GM23338 (cell line): ENCODE measurements around the gene PTGER2. TPM values are rescaled to one million over a fixed set of nuclear protein-coding genes. Genes with fewer than 3 reads are reported as not detected.

Experiments
- ATAC-seq: fragments of 200-7000 bp; cut with Tn5 transposase; 3 replicates; pipeline ENCODE4 v1.9.1; 2020
- DNase-seq: peaks from one replicate; pipeline ENCODE4 v3.0.0-alpha.2; 2015; ENCODE audit warnings: low spot score
- H2AFZ ChIP-seq: fragments of 200-600 bp; sonication (generic); 2 replicates; pipeline ENCODE4 v1.8.0; 2016; ENCODE audit warnings: antibody characterized with exemption, mild to moderate bottlenecking, moderate library complexity
- H3F3A ChIP-seq: fragments of 200-600 bp; sonication (generic); replicated peaks from 2 replicates; pipeline ENCODE4 v1.8.0; 2017; ENCODE audit warnings: antibody characterized with exemption, mixed run types, low read depth
- H3K27ac ChIP-seq: fragments of 200-600 bp; sonication (generic); 2 replicates; pipeline ENCODE4 v1.6.1; 2016; ENCODE audit warnings: low read depth
- H3K27me3 ChIP-seq: fragments of 200-600 bp; sonication (generic); 2 replicates; pipeline ENCODE4 v1.8.0; 2016; ENCODE audit warnings: mild to moderate bottlenecking, mixed run types, moderate library complexity; ENCODE audit not compliant: insufficient read depth
- H3K36me3 ChIP-seq: fragments of 200-600 bp; sonication (generic); 2 replicates; pipeline ENCODE4 v1.8.0; 2016; ENCODE audit warnings: mild to moderate bottlenecking; ENCODE audit not compliant: insufficient read depth
- H3K4me1 ChIP-seq: fragments of 200-600 bp; sonication (generic); 2 replicates; pipeline ENCODE4 v1.8.0; 2016; ENCODE audit warnings: mild to moderate bottlenecking, moderate library complexity; ENCODE audit not compliant: insufficient read depth
- H3K4me2 ChIP-seq: fragments of 200-600 bp; sonication (generic); 2 replicates; pipeline ENCODE4 v1.7.1; 2017; ENCODE audit warnings: mixed run types
- H3K4me3 ChIP-seq: fragments of 200-600 bp; sonication (generic); 2 replicates; pipeline ENCODE4 v1.6.1; 2016; ENCODE audit warnings: mixed run types
- H3K79me2 ChIP-seq: fragments of 200-600 bp; sonication (generic); replicated peaks from 2 replicates; pipeline ENCODE4 v1.8.0; 2017; ENCODE audit warnings: mild to moderate bottlenecking; ENCODE audit not compliant: insufficient read depth
- H3K9me2 ChIP-seq: fragments of 200-600 bp; sonication (generic); 2 replicates; pipeline ENCODE4 v1.8.0; 2017; ENCODE audit not compliant: insufficient read depth
- H4K20me1 ChIP-seq: fragments of 200-600 bp; sonication (generic); replicated peaks from 2 replicates; pipeline ENCODE4 v1.8.0; 2017; ENCODE audit warnings: mild to moderate bottlenecking; ENCODE audit not compliant: insufficient read depth
- H3K27ac Mint-ChIP-seq: 2 replicates; pipeline ENCODE4 v1.8.0; 2020; ENCODE audit warnings: inconsistent platforms, mild to moderate bottlenecking, moderate library complexity, mixed read lengths
- H3K27me3 Mint-ChIP-seq: 3 replicates; pipeline ENCODE4 v1.8.0; 2022; ENCODE audit warnings: low read depth, mild to moderate bottlenecking, moderate library complexity, mixed read lengths, inconsistent platforms; ENCODE audit not compliant: insufficient read depth, poor library complexity
- H3K36me3 Mint-ChIP-seq: 3 replicates; pipeline ENCODE4 v1.8.0; 2021; ENCODE audit warnings: low read depth, mild to moderate bottlenecking, inconsistent platforms, moderate library complexity, mixed read lengths
- H3K4me1 Mint-ChIP-seq: 3 replicates; pipeline ENCODE4 v1.8.0; 2020; ENCODE audit warnings: mild to moderate bottlenecking, inconsistent platforms, mixed read lengths
- H3K4me3 Mint-ChIP-seq: 3 replicates; pipeline ENCODE4 v1.8.0; 2021; ENCODE audit warnings: moderate library complexity, mild to moderate bottlenecking, inconsistent platforms, mixed read lengths
- H3K9me3 Mint-ChIP-seq: 3 replicates; pipeline ENCODE4 v1.8.0; 2020; ENCODE audit warnings: moderate library complexity, mild to moderate bottlenecking, inconsistent platforms, mixed read lengths
- CREB1 ChIP-seq: fragments of 250-450 bp; sonication (Bioruptor Pico); IDR thresholded peaks from 2 replicates; pipeline ENCODE4 v1.5.0; 2020; ENCODE audit warnings: low read depth, mild to moderate bottlenecking, moderate library complexity
- ETS1 ChIP-seq: IDR thresholded peaks from 2 replicates; pipeline ENCODE4 v1.6.1; 2016; ENCODE audit warnings: antibody characterized with exemption
- EZH2 ChIP-seq: fragments of 200-600 bp; sonication (generic); IDR thresholded peaks from one replicate; pipeline ENCODE4 v1.8.0; 2017; ENCODE audit warnings: antibody characterized with exemption, mild to moderate bottlenecking, low read depth; ENCODE audit not compliant: unreplicated experiment
- EZH2phosphoT487 ChIP-seq: fragments of 200-600 bp; sonication (generic); IDR thresholded peaks from one replicate; pipeline ENCODE4 v1.8.1; 2018; ENCODE audit warnings: antibody characterized with exemption; ENCODE audit not compliant: unreplicated experiment
- NANOG ChIP-seq: IDR thresholded peaks from 2 replicates; pipeline ENCODE4 v1.6.1; 2016; ENCODE audit warnings: antibody characterized with exemption, borderline replicate concordance
- POLR2AphosphoS5 ChIP-seq: IDR thresholded peaks from 2 replicates; pipeline ENCODE4 v1.6.1; 2016; ENCODE audit warnings: antibody characterized with exemption, low read depth
- STAT1 ChIP-seq: IDR thresholded peaks from one replicate; pipeline ENCODE4 v1.6.1; 2016; ENCODE audit warnings: antibody characterized with exemption; ENCODE audit not compliant: unreplicated experiment
- ZNF114 ChIP-seq: fragments of 250-450 bp; sonication (Bioruptor Pico); IDR thresholded peaks from 2 replicates; pipeline ENCODE4 v1.5.0; 2020; ENCODE audit warnings: mild to moderate bottlenecking, moderate library complexity
- ZNF331 ChIP-seq: fragments of 250-450 bp; sonication (Bioruptor Pico); IDR thresholded peaks from 2 replicates; pipeline ENCODE4 v1.5.0; 2020; ENCODE audit warnings: low read depth, mild to moderate bottlenecking, moderate library complexity
- polyA plus RNA-seq: library from polyadenylated mRNA; unstranded; fragments of >200 nt; fragmentation: Nextera tagmentation; extraction: Ambion mirVana; gene quantifications from 2 replicates; pipeline ENCODE4 v1.2.1, GENCODE V29; 2016
- total RNA-seq: library from RNA; depleted of rRNA; stranded (reverse); fragments of >200 nt; shearing (Covaris generic); gene quantifications from 2 replicates; pipeline ENCODE4 v1.2.3, GENCODE V29; 2014
- TF ChIP-seq, protein P1 (sequence below): IDR thresholded peaks from one replicate; pipeline ENCODE4 v1.6.1; 2018; ENCODE audit warnings: antibody characterized with exemption; ENCODE audit not compliant: unreplicated experiment
- TF ChIP-seq, protein P2 (sequence below), 2 experiments: fragments of 200-600 bp in 1 of 2; sonication (generic) in 1 of 2; conservative IDR thresholded peaks; 2 replicates each; pipeline versions ENCODE4 v1.5.1 to v1.6.1; 2016 to 2017; ENCODE audit warnings: antibody characterized with exemption in 2 of 2, low read depth in 2 of 2, mild to moderate bottlenecking in 2 of 2, moderate library complexity in 1 of 2
- TF ChIP-seq, protein P3 (sequence below): fragments of 250-450 bp; sonication (Bioruptor Pico); IDR thresholded peaks from 2 replicates; pipeline ENCODE4 v1.5.0; 2020; ENCODE audit warnings: mild to moderate bottlenecking, moderate library complexity

PTGER2 gene
- total and polyA plus RNA-seq, 2 experiments from 2014 or later = 1.3 TPM

DNA sequence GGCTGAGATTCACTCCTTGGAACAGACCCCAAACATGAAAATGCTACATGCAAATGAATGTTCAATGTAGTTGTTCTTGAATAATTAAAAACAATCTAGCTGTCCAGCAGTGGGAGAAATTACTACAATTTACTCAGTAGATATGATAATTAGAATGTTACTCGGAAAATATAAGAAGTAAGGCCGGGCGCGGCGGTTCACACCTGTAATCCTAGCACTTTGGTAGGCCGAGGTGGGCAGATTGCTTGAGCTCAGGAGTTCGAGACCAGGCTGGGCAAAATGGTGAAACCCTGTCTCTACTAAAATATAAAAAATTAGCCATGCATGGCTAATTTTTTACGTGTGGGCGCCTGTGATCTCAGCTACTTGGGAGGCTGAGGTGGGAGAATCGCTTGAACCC is 15.3 kb upstream of the PTGER2 start:
- H3F3A ChIP-seq = no peaks in the 10 kb centered on the region
- DNase-seq = no peak
- no peak overlapping the region for H2AFZ ChIP-seq
- H3K4me3 ChIP-seq = no peak overlapping the region
- H3K27me3 ChIP-seq = no peaks in the 10 kb centered on the region
- H3K4me2 ChIP-seq = no peak overlapping the region
- TF ChIP-seq POLR2AphosphoS5 (no peak), EZH2 (no peak), CREB1 (no peak), NANOG (no peak), ZNF331 (no peak), ETS1 (no peak), EZH2phosphoT487 (no peak), STAT1 (no peak), ZNF114 (CRISPR knock-in tag) (no peak)
- TF ChIP-seq, protein P1, sequence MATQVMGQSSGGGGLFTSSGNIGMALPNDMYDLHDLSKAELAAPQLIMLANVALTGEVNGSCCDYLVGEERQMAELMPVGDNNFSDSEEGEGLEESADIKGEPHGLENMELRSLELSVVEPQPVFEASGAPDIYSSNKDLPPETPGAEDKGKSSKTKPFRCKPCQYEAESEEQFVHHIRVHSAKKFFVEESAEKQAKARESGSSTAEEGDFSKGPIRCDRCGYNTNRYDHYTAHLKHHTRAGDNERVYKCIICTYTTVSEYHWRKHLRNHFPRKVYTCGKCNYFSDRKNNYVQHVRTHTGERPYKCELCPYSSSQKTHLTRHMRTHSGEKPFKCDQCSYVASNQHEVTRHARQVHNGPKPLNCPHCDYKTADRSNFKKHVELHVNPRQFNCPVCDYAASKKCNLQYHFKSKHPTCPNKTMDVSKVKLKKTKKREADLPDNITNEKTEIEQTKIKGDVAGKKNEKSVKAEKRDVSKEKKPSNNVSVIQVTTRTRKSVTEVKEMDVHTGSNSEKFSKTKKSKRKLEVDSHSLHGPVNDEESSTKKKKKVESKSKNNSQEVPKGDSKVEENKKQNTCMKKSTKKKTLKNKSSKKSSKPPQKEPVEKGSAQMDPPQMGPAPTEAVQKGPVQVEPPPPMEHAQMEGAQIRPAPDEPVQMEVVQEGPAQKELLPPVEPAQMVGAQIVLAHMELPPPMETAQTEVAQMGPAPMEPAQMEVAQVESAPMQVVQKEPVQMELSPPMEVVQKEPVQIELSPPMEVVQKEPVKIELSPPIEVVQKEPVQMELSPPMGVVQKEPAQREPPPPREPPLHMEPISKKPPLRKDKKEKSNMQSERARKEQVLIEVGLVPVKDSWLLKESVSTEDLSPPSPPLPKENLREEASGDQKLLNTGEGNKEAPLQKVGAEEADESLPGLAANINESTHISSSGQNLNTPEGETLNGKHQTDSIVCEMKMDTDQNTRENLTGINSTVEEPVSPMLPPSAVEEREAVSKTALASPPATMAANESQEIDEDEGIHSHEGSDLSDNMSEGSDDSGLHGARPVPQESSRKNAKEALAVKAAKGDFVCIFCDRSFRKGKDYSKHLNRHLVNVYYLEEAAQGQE = no peak
- TF ChIP-seq, protein P2, sequence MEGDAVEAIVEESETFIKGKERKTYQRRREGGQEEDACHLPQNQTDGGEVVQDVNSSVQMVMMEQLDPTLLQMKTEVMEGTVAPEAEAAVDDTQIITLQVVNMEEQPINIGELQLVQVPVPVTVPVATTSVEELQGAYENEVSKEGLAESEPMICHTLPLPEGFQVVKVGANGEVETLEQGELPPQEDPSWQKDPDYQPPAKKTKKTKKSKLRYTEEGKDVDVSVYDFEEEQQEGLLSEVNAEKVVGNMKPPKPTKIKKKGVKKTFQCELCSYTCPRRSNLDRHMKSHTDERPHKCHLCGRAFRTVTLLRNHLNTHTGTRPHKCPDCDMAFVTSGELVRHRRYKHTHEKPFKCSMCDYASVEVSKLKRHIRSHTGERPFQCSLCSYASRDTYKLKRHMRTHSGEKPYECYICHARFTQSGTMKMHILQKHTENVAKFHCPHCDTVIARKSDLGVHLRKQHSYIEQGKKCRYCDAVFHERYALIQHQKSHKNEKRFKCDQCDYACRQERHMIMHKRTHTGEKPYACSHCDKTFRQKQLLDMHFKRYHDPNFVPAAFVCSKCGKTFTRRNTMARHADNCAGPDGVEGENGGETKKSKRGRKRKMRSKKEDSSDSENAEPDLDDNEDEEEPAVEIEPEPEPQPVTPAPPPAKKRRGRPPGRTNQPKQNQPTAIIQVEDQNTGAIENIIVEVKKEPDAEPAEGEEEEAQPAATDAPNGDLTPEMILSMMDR (conservative IDR thresholded peaks at IDR 0.05; ENCODE audit: low read depth in 2 of 2) = no peak
- TF ChIP-seq, protein P3, sequence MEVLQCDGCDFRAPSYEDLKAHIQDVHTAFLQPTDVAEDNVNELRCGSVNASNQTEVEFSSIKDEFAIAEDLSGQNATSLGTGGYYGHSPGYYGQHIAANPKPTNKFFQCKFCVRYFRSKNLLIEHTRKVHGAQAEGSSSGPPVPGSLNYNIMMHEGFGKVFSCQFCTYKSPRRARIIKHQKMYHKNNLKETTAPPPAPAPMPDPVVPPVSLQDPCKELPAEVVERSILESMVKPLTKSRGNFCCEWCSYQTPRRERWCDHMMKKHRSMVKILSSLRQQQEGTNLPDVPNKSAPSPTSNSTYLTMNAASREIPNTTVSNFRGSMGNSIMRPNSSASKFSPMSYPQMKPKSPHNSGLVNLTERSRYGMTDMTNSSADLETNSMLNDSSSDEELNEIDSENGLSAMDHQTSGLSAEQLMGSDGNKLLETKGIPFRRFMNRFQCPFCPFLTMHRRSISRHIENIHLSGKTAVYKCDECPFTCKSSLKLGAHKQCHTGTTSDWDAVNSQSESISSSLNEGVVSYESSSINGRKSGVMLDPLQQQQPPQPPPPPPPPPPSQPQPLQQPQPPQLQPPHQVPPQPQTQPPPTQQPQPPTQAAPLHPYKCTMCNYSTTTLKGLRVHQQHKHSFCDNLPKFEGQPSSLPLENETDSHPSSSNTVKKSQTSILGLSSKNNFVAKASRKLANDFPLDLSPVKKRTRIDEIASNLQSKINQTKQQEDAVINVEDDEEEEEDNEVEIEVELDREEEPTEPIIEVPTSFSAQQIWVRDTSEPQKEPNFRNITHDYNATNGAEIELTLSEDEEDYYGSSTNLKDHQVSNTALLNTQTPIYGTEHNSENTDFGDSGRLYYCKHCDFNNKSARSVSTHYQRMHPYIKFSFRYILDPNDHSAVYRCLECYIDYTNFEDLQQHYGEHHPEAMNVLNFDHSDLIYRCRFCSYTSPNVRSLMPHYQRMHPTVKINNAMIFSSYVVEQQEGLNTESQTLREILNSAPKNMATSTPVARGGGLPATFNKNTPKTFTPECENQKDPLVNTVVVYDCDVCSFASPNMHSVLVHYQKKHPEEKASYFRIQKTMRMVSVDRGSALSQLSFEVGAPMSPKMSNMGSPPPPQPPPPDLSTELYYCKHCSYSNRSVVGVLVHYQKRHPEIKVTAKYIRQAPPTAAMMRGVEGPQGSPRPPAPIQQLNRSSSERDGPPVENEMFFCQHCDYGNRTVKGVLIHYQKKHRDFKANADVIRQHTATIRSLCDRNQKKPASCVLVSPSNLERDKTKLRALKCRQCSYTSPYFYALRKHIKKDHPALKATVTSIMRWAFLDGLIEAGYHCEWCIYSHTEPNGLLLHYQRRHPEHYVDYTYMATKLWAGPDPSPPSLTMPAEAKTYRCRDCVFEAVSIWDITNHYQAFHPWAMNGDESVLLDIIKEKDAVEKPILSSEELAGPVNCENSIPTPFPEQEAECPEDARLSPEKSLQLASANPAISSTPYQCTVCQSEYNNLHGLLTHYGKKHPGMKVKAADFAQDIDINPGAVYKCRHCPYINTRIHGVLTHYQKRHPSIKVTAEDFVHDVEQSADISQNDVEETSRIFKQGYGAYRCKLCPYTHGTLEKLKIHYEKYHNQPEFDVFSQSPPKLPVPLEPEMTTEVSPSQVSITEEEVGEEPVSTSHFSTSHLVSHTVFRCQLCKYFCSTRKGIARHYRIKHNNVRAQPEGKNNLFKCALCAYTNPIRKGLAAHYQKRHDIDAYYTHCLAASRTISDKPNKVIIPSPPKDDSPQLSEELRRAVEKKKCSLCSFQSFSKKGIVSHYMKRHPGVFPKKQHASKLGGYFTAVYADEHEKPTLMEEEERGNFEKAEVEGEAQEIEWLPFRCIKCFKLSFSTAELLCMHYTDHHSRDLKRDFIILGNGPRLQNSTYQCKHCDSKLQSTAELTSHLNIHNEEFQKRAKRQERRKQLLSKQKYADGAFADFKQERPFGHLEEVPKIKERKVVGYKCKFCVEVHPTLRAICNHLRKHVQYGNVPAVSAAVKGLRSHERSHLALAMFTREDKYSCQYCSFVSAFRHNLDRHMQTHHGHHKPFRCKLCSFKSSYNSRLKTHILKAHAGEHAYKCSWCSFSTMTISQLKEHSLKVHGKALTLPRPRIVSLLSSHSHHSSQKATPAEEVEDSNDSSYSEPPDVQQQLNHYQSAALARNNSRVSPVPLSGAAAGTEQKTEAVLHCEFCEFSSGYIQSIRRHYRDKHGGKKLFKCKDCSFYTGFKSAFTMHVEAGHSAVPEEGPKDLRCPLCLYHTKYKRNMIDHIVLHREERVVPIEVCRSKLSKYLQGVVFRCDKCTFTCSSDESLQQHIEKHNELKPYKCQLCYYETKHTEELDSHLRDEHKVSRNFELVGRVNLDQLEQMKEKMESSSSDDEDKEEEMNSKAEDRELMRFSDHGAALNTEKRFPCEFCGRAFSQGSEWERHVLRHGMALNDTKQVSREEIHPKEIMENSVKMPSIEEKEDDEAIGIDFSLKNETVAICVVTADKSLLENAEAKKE (CRISPR knock-in tag) = no peak
- no peaks in the 10 kb centered on the region for H3K36me3 Mint-ChIP-seq
- no peaks in the 10 kb centered on the region for H3K79me2 ChIP-seq
- H3K27ac ChIP-seq = no peak overlapping the region
- no peaks in the 10 kb centered on the region for H3K9me2 ChIP-seq
- no peak overlapping the region for H3K4me3 Mint-ChIP-seq
- no peaks in the 10 kb centered on the region for H3K27me3 Mint-ChIP-seq
- no peaks in the 10 kb centered on the region for H3K9me3 Mint-ChIP-seq
- H3K4me1 Mint-ChIP-seq = peaks cover 1% of the 10 kb centered on the region; the same call in 2 of the 3 replicates
- no peaks in the 10 kb centered on the region for H3K36me3 ChIP-seq
- ATAC-seq = no peak
- H4K20me1 ChIP-seq = no peaks in the 10 kb centered on the region
- no peak overlapping the region for H3K27ac Mint-ChIP-seq
- no peaks in the 10 kb centered on the region for H3K4me1 ChIP-seq
